Activated CD8-positive, alpha-beta memory T cell treated with anti-CD3 and anti-CD28 coated beads, Interleukin-2, amount 10 ng/mL, durations not matched to agents 7 days and 5 days (primary cell): Measurements from ENCODE around the gene ST8SIA1. TPM values are rescaled to one million over a fixed set of nuclear protein-coding genes. Genes with fewer than 3 reads are reported as not detected.
A peak's percentile ranks its signal among the peaks of the same experiment; 100 is the strongest.

Experiments used
- ATAC-seq: fragments of 150-1000 bp; cut with Tn5 transposase; one replicate; pipeline ENCODE4 v1.10.0; 2021; ENCODE audit warnings: moderate library complexity
- CTCF ChIA-PET: fragments of 350-600 bp; sonication (Branson Sonifier 250); formaldehyde crosslinking; loops from one replicate; lab custom pipeline; 2021; ENCODE audit warnings: antibody characterized with exemption; lab: Charles Lee
- DNase-seq: peaks from one replicate; pipeline ENCODE4 v3.0.0-alpha.2; 2020
- H3K27ac Mint-ChIP-seq: one replicate; pipeline ENCODE4 v1.8.0; 2021; ENCODE audit warnings: mild to moderate bottlenecking, mixed read lengths
- H3K27me3 Mint-ChIP-seq: one replicate; pipeline ENCODE4 v1.8.0; 2021; ENCODE audit warnings: mixed read lengths
- H3K36me3 Mint-ChIP-seq: one replicate; pipeline ENCODE4 v1.8.0; 2021; ENCODE audit warnings: mild to moderate bottlenecking, mixed read lengths
- H3K4me1 Mint-ChIP-seq: one replicate; pipeline ENCODE4 v1.8.0; 2021; ENCODE audit warnings: mixed read lengths
- H3K4me3 Mint-ChIP-seq: one replicate; pipeline ENCODE4 v1.8.0; 2021; ENCODE audit warnings: mild to moderate bottlenecking, moderate library complexity, mixed read lengths
- H3K9me3 Mint-ChIP-seq: one replicate; pipeline ENCODE4 v1.8.0; 2022; ENCODE audit warnings: low read depth, mixed read lengths
- total RNA-seq, 2 experiments: library from RNA; stranded (reverse); gene quantifications; one replicate each; pipeline ENCODE4 v1.2.3, GENCODE V29; 2021

ST8SIA1 gene
- total RNA-seq, 2 experiments from 2014 or later = 2.7 to 4.6 TPM

GRCh38 chr12:22321018-22321605 is 13.4 kb downstream of the ST8SIA1 start:
- Mint-ChIP-seq H3K9me3 (peaks cover 2% of the 10 kb centered on the region), H3K27me3 (no peaks in the 10 kb centered on the region), H3K4me1 (peaks cover 16% of the 10 kb centered on the region), H3K4me3 (no peak overlapping the region), H3K36me3 (peaks cover 2% of the 10 kb centered on the region), H3K27ac (no peak overlapping the region)
- no peak for DNase-seq
- ATAC-seq = no peak
- CTCF ChIA-PET = no interaction called here

- H3K4me1 Mint-ChIP-seq = peaks cover 16% of the 10 kb centered on the region
Measured at GRCh38 chr12:22318108-22318737, 16.3 kb downstream of the ST8SIA1 start.

GRCh38 chr12:22313963-22314330 is 20.6 kb downstream of the ST8SIA1 start:
- Mint-ChIP-seq H3K27me3 (no peaks in the 10 kb centered on the region), H3K36me3 (peaks cover 2% of the 10 kb centered on the region), H3K27ac (no peak overlapping the region), H3K9me3 (no peaks in the 10 kb centered on the region), H3K4me3 (no peak overlapping the region), H3K4me1 (no peaks in the 10 kb centered on the region)
- CTCF ChIA-PET = no interaction called here
- DNase-seq = no peak
- ATAC-seq = no peak

More at GRCh38 chr12:22318108-22318737, 16.3 kb downstream of the ST8SIA1 start:
- H3K4me3 Mint-ChIP-seq = no peak overlapping the region
- no peak for DNase-seq
- no peaks in the 10 kb centered on the region for H3K9me3 Mint-ChIP-seq
- no peak for ATAC-seq
- peaks cover 2% of the 10 kb centered on the region for H3K36me3 Mint-ChIP-seq
- CTCF ChIA-PET = no interaction called here
- H3K27me3 Mint-ChIP-seq = no peaks in the 10 kb centered on the region
- H3K27ac Mint-ChIP-seq = no peak overlapping the region

- no peaks in the 10 kb centered on the region for H3K9me3 Mint-ChIP-seq
- no peak overlapping the region for H3K4me3 Mint-ChIP-seq
- no peaks in the 10 kb centered on the region for H3K4me1 Mint-ChIP-seq
- no peaks in the 10 kb centered on the region for H3K27me3 Mint-ChIP-seq
- H3K36me3 Mint-ChIP-seq = peaks cover 2% of the 10 kb centered on the region
- H3K27ac Mint-ChIP-seq = no peak overlapping the region
- CTCF ChIA-PET = interaction anchor here (1.2 kb wide), 1 partner anchor 10 kb away, joined by 3 read pairs; no protein-coding TSS in a partner anchor
- DNase-seq (no peak), ATAC-seq (no peak)
Measured at GRCh38 chr12:22313286-22313962, 21.1 kb downstream of the ST8SIA1 start.

GRCh38 chr12:22312336-22312735 is 22.2 kb downstream of the ST8SIA1 start:
- CTCF ChIA-PET = interaction anchor here (1.2 kb wide), 1 partner anchor 9 kb away, joined by 3 read pairs; no protein-coding TSS in a partner anchor
- no peak overlapping the region for H3K27ac Mint-ChIP-seq
- no peak overlapping the region for H3K4me3 Mint-ChIP-seq
- no peak for DNase-seq
- no peak for ATAC-seq
- no peaks in the 10 kb centered on the region for H3K27me3 Mint-ChIP-seq
- H3K36me3 Mint-ChIP-seq = peaks cover 5% of the 10 kb centered on the region
- H3K9me3 Mint-ChIP-seq = no peaks in the 10 kb centered on the region
- H3K4me1 Mint-ChIP-seq = no peaks in the 10 kb centered on the region

GRCh38 chr12:22310709-22311108 is 23.8 kb downstream of the ST8SIA1 start:
- no peak overlapping the region for H3K27ac Mint-ChIP-seq
- ATAC-seq (no peak), DNase-seq (no peak)
- H3K9me3 Mint-ChIP-seq = no peaks in the 10 kb centered on the region
- CTCF ChIA-PET = no interaction called here
- no peaks in the 10 kb centered on the region for H3K27me3 Mint-ChIP-seq
- H3K36me3 Mint-ChIP-seq = peaks cover 2% of the 10 kb centered on the region
- H3K4me1 Mint-ChIP-seq = no peaks in the 10 kb centered on the region
- no peak overlapping the region for H3K4me3 Mint-ChIP-seq

- Mint-ChIP-seq H3K27me3 (no peaks in the 10 kb centered on the region), H3K4me3 (no peak overlapping the region), H3K36me3 (peaks cover 2% of the 10 kb centered on the region), H3K27ac (no peak overlapping the region), H3K9me3 (no peaks in the 10 kb centered on the region), H3K4me1 (no peaks in the 10 kb centered on the region)
- no peak for ATAC-seq
- CTCF ChIA-PET = no interaction called here
- no peak for DNase-seq
Measured at GRCh38 chr12:22310275-22310674, 24.2 kb downstream of the ST8SIA1 start.

GRCh38 chr12:22307811-22308210 is 26.7 kb downstream of the ST8SIA1 start:
- peaks cover under 1% of the 10 kb centered on the region for H3K9me3 Mint-ChIP-seq
- no peak overlapping the region for H3K27ac Mint-ChIP-seq
- no peaks in the 10 kb centered on the region for H3K4me1 Mint-ChIP-seq
- DNase-seq = no peak
- H3K36me3 Mint-ChIP-seq = peaks cover 3% of the 10 kb centered on the region
- ATAC-seq = no peak
- CTCF ChIA-PET = no interaction called here
- H3K4me3 Mint-ChIP-seq = no peak overlapping the region
- no peaks in the 10 kb centered on the region for H3K27me3 Mint-ChIP-seq

- Mint-ChIP-seq H3K9me3 (peaks cover 7% of the 10 kb centered on the region), H3K36me3 (peaks cover 7% of the 10 kb centered on the region), H3K4me3 (no peak overlapping the region), H3K27ac (no peak overlapping the region), H3K4me1 (no peaks in the 10 kb centered on the region), H3K27me3 (no peaks in the 10 kb centered on the region)
- CTCF ChIA-PET = no interaction called here
- ATAC-seq (no peak), DNase-seq (no peak)
Measured at GRCh38 chr12:22306311-22306710, 28.2 kb downstream of the ST8SIA1 start.

- DNase-seq (no peak), ATAC-seq (no peak)
- Mint-ChIP-seq H3K4me1 (no peaks in the 10 kb centered on the region), H3K4me3 (no peak overlapping the region), H3K27ac (no peak overlapping the region), H3K27me3 (no peaks in the 10 kb centered on the region), H3K36me3 (peaks cover 10% of the 10 kb centered on the region), H3K9me3 (peaks cover 12% of the 10 kb centered on the region)
- CTCF ChIA-PET = no interaction called here
Measured at GRCh38 chr12:22304341-22304740, 30.2 kb downstream of the ST8SIA1 start.

GRCh38 chr12:22299294-22299912 is 35.1 kb downstream of the ST8SIA1 start:
- Mint-ChIP-seq H3K27me3 (no peaks in the 10 kb centered on the region), H3K36me3 (peaks cover 13% of the 10 kb centered on the region), H3K4me3 (no peak overlapping the region), H3K4me1 (no peaks in the 10 kb centered on the region), H3K27ac (no peak overlapping the region), H3K9me3 (peaks cover 24% of the 10 kb centered on the region)
- CTCF ChIA-PET = no interaction called here
- ATAC-seq (no peak), DNase-seq (no peak)

GRCh38 chr12:22289250-22289649 is 45.3 kb downstream of the ST8SIA1 start:
- no peak for ATAC-seq
- CTCF ChIA-PET = no interaction called here
- Mint-ChIP-seq H3K4me1 (peaks cover 23% of the 10 kb centered on the region), H3K36me3 (no peaks in the 10 kb centered on the region), H3K4me3 (no peak overlapping the region), H3K27me3 (no peaks in the 10 kb centered on the region), H3K27ac (no peak overlapping the region), H3K9me3 (no peaks in the 10 kb centered on the region)
- DNase-seq = no peak

GRCh38 chr12:22287776-22288621 is 46.5 kb downstream of the ST8SIA1 start:
- Mint-ChIP-seq H3K36me3 (no peaks in the 10 kb centered on the region), H3K9me3 (no peaks in the 10 kb centered on the region), H3K27ac (peak overlapping the region; percentile 67), H3K4me3 (peak overlapping the region; percentile 29), H3K4me1 (peaks cover 23% of the 10 kb centered on the region), H3K27me3 (no peaks in the 10 kb centered on the region)
- DNase-seq (peak; percentile 44), ATAC-seq (peak; percentile 70)
- CTCF ChIA-PET = interaction anchor here (0.9 to 1.5 kb wide), 4 partner anchors 15 to 155 kb away, joined by 3 to 6 read pairs (median 4); no protein-coding TSS in a partner anchor
